ENCODE measurements around the gene SLC4A1.

Gene SLC4A1

GRCh38 chr17:44221084-44221861 is 46.7 kb downstream of the SLC4A1 start:
- TF ChIP-seq CTCF (IDR thresholded peaks at IDR 0.05; ENCODE audit: borderline replicate concordance, insufficient read depth, low read depth, low read length), result no peak
- H3K4me3 ChIP-seq (ENCODE audit: low read depth, low read length), result peak overlapping the region; percentile 82

GRCh38 chr17:44220213-44221083 is 47.5 kb downstream of the SLC4A1 start:
- no peak for TF ChIP-seq CTCF (IDR thresholded peaks at IDR 0.05; ENCODE audit: borderline replicate concordance, insufficient read depth, low read depth, low read length)
- peak overlapping the region; percentile 82 for H3K4me3 ChIP-seq (ENCODE audit: low read depth, low read length)

- peak within 1 kb of the TSS; percentile 82 for H3K4me3 ChIP-seq (ENCODE audit: low read depth, low read length)
- TF ChIP-seq CTCF (IDR thresholded peaks at IDR 0.05; ENCODE audit: borderline replicate concordance, insufficient read depth, low read depth, low read length), result no peak
Observed at GRCh38 chr17:44219616-44220212, 48.2 kb downstream of the SLC4A1 start, which contains the start of gene UBTF. TSS of gene UBTF (minus strand) at chr17:44219675. CDS start at chr17:44218229, 1,446 bp downstream.

GRCh38 chr17:44219108-44219615 is 48.8 kb downstream of the SLC4A1 start:
- peak; percentile 73 for TF ChIP-seq CTCF (IDR thresholded peaks at IDR 0.05; ENCODE audit: borderline replicate concordance, insufficient read depth, low read depth, low read length)
- peak overlapping the region; percentile 82 for H3K4me3 ChIP-seq (ENCODE audit: low read depth, low read length)

GRCh38 chr17:44218344-44219107 is 49.4 kb downstream of the SLC4A1 start:
- H3K4me3 ChIP-seq (ENCODE audit: low read depth, low read length), result peak overlapping the region; percentile 82
- peak; percentile 76 for TF ChIP-seq CTCF (IDR thresholded peaks at IDR 0.05; ENCODE audit: borderline replicate concordance, insufficient read depth, low read depth, low read length)

- H3K4me3 ChIP-seq (ENCODE audit: low read depth, low read length), result peak overlapping the region; percentile 73
Observed at GRCh38 chr17:44217738-44218343, 50.1 kb downstream of the SLC4A1 start.

More at GRCh38 chr17:44217738-44218343, 50.1 kb downstream of the SLC4A1 start:
- no peak for TF ChIP-seq CTCF (IDR thresholded peaks at IDR 0.05; ENCODE audit: borderline replicate concordance, insufficient read depth, low read depth, low read length)

Data from GM12875 (cell line).